Measurements from ENCODE around the gene MAK.
"Not testable (repeated sequence)": the region's sequence is repeated elsewhere in the genome, so short reads cannot be mapped to it uniquely, and the experiment has no call there.

Gene MAK

GRCh38 chr6:10736731-10737130 lies 101.6 kb downstream of the MAK start:
- FAIRE-seq (no peak), DNase-seq (ENCODE audit: extremely low spot score, insufficient read length, low read depth) (no peak)

- no peak for DNase-seq (ENCODE audit: extremely low spot score, insufficient read length, low read depth)
- FAIRE-seq = no peak
Measured at GRCh38 chr6:10733863-10734262, 104.5 kb downstream of the MAK start.

GRCh38 chr6:10733151-10733715 lies 105.1 kb downstream of the MAK start:
- FAIRE-seq (no peak), DNase-seq (ENCODE audit: extremely low spot score, insufficient read length, low read depth) (no peak)

GRCh38 chr6:10730254-10730653 lies 108.1 kb downstream of the MAK start:
- DNase-seq (ENCODE audit: extremely low spot score, insufficient read length, low read depth) (no peak), FAIRE-seq (no peak)

GRCh38 chr6:10725716-10726115 lies 112.6 kb downstream of the MAK start:
- no peak for FAIRE-seq
- no peak for DNase-seq (ENCODE audit: extremely low spot score, insufficient read length, low read depth)

GRCh38 chr6:10725044-10725443 lies 113.3 kb downstream of the MAK start:
- no peak for FAIRE-seq
- no peak for DNase-seq (ENCODE audit: extremely low spot score, insufficient read length, low read depth)

GRCh38 chr6:10723567-10723881 lies 114.8 kb downstream of the MAK start:
- FAIRE-seq (no peak), DNase-seq (ENCODE audit: extremely low spot score, insufficient read length, low read depth) (no peak)

- FAIRE-seq = peak; percentile 88
- peak; percentile 89 for DNase-seq (ENCODE audit: extremely low spot score, insufficient read length, low read depth)
Measured at GRCh38 chr6:10722820-10723566, 115.3 kb downstream of the MAK start, which contains the start of gene TMEM14C. TSS of gene TMEM14C (plus strand) at chr6:10723070. CDS start at chr6:10724614, 1,544 bp downstream.

GRCh38 chr6:10722570-10722819 lies 115.8 kb downstream of the MAK start:
- FAIRE-seq (no peak), DNase-seq (ENCODE audit: extremely low spot score, insufficient read length, low read depth) (no peak)

GRCh38 chr6:10721850-10722569 lies 116.3 kb downstream of the MAK start:
- FAIRE-seq (no peak), DNase-seq (ENCODE audit: extremely low spot score, insufficient read length, low read depth) (no peak)

GRCh38 chr6:10720960-10721849 lies 117.1 kb downstream of the MAK start:
- not testable (repeated sequence) for FAIRE-seq

GRCh38 chr6:10720265-10720959 lies 117.9 kb downstream of the MAK start:
- DNase-seq (ENCODE audit: extremely low spot score, insufficient read length, low read depth) (no peak), FAIRE-seq (no peak)

More at GRCh38 chr6:10720960-10721849, 117.1 kb downstream of the MAK start:
- DNase-seq (ENCODE audit: extremely low spot score, insufficient read length, low read depth) = not testable (repeated sequence)

GRCh38 chr6:10719964-10720264 lies 118.4 kb downstream of the MAK start:
- FAIRE-seq (no peak), DNase-seq (ENCODE audit: extremely low spot score, insufficient read length, low read depth) (no peak)

- DNase-seq (ENCODE audit: extremely low spot score, insufficient read length, low read depth) = no peak
Measured at GRCh38 chr6:10719296-10719963, 118.9 kb downstream of the MAK start.

GRCh38 chr6:10713962-10714361 lies 124.4 kb downstream of the MAK start:
- FAIRE-seq (no peak), DNase-seq (ENCODE audit: extremely low spot score, insufficient read length, low read depth) (no peak)

More at GRCh38 chr6:10719296-10719963, 118.9 kb downstream of the MAK start:
- no peak for FAIRE-seq

All from GM18507 (cell line).